HG03521 (cell line): ENCODE data around the gene AIG1.

ENCODE experiments used
- ATAC-seq: cut with Tn5 transposase; IDR thresholded peaks from one replicate; pipeline ENCODE4 v1.9.1; 2021; ENCODE audit warnings: mild to moderate bottlenecking, moderate library complexity; ENCODE audit not compliant: unreplicated experiment

Gene AIG1

DNA sequence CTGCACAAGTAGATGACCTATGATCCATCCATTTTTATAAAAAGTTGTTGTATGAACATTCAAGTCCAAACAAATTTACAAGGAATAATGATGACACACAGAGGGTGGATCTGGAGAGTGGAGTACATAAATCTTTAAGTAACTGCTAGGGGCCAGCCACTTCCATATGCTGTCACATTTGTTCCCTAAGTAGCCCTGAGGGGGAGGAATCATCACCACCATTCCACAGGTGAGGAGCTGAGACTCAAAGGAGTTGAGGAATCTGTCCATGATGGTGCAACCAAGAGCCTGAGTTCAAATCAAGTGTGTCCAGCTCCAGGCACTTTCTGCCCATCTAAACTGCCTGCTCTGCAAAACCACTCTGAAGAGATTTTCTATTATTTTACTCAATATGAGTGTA lies 132.1 kb downstream of the AIG1 start:
- ATAC-seq = no peak

DNA sequence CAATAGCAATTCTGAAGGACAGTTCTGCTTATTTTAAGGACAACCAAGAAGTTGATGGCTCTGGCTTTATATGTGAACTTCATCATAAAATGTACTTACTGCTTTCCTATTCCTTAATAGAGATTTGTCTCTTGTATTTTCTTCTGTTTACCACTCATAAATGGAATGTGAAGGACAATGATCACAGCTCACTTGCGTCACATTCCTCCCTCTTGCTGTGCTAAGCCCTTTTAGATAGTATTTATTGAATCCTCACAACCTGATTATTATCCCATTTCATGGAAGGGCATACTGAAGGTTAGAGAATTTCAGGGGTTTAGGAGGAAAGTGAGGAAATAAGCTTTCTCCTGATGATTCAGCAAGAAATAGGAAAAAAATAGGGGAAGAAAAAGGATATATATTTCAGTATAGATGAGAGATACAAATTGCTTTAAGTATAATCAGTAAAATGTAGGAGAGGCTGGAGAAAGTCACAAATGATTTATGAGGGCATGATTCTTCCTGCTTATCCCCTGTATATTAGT lies 132.9 kb downstream of the AIG1 start:
- ATAC-seq = no peak

DNA sequence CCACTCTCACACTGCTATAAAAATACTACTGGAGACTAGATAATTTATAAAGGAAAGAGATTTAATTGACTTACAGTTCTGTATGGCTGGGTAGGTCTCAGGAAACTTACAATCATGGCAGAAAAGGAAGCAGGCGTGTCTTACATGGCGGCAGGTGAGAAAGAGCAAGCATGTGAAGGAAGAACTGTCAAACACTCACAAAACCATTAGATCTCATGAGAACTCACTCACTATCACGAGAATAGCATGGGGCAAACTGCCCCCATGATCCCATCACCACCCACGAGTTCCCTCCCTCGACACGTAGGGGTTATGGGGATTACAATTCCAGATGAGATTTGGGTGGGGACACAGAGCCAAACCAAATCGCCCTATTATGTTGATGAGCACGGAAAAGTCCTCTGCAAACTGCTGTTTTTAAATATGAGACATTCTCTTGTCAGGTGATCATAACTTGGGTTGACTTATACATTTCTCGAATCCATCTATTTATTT lies 133.5 kb downstream of the AIG1 start:
- no peak for ATAC-seq

DNA sequence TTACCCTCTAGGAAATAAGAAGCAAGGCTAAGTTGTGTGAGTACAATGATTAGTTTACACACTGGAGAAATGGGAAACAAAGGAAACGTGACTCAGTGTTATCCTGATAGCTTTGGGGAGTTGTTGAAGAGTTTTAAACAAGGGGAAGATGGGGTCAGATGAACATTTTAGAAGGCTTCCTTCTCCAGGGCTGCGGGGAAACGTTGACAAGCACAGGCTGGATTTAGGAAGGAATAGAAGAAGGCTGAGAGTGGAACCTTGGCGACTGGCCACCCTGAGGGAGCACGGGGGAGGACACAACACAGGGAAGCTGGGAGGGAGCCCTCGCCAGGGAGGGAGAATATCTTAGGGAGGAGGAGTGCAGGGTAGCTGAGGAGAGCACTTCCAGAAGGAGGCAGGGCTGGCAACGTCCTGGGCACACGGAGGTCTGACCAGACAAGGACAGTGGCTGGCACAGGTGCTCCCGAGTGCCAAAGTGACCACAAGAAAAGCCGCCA lies 134.7 kb downstream of the AIG1 start:
- ATAC-seq = no peak

DNA sequence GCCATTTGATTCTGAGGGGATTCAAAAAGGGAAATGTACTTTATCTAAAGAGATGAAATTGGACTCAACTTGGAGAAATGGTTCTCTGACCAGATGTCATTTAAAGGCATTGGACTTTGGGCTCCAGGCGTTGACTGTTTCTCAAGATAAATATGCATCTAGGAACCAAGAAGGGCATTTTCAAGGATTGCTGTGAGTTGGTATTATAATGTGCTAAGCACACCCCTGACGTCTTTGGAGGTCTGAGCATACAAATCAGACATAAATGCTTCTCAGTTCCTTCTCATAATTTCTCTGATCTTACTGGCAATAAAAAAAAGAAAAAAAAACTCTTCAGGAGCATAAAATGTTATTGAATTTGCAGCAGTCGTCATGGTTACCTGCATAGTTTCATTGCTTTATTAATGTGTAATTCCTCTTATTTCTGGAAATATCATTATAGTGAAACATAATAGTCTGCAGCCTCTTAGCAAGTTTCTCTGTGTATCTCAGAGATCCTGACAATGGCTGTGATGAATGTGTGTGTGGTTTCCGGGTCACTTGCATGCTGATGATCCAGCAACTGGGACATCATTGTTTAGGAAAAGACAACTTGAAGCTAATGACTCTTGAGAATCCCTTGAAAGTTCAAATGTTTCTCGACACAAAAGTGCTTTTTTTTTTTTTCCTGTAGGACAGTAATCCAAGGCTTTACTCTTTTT lies 136.0 kb downstream of the AIG1 start:
- ATAC-seq = no peak

DNA sequence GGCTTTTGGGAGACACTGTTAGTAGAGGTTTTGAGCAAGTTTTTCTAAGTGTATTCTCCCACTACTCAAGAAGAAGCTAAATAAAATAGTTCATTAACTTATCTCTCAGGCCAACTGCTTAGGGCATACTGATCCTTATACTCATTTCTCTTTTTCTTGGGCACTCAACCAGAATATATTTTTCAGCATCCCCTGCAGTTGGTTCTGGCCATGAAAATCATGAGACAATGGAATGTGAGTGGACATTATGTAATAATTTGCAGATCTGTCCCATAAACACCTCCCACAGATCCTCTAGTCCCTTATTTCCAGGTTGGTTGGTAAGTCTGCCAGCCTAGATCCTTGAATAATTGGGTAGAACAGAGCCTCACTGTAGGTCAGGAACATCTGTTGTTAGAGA lies 136.7 kb downstream of the AIG1 start:
- ATAC-seq = no peak

DNA sequence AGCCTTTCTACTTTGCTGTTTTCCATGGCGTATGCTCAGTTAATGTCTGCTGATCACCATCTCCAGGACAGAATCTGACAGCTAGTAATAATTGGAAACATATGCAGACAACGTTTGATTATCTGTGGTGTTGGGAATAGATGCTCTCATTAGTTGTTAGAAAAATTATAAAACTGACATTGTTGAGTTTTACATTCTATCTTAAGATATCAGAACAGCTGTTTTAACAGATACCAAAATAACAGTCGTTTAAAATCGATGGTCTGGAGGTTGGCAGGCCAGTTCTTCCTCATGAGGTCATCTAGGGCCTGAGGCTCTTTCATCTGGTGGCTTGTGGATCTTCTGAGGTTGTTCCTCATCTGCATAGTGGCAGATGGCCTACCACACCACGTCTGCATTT lies 137.6 kb downstream of the AIG1 start:
- ATAC-seq = no peak

DNA sequence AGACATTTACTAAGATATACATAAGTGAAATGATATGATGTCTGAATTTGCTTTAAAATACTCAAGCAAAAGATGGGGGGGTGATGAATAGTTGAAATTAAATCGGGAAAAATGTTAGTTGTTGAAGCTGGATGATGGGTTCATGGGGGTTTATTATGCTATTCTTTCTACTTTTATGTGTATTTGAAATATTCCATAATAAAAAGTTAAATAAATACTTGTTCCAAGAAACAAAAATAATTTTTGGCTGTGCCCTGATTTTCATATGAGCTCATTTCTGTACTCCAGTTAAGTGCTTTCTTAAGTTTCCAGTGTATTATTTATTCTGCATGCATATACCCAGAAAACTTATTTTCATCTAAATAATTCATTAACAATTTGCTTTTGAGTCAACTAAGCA lies 138.6 kb downstream of the AIG1 start:
- ATAC-seq = no peak

DNA sequence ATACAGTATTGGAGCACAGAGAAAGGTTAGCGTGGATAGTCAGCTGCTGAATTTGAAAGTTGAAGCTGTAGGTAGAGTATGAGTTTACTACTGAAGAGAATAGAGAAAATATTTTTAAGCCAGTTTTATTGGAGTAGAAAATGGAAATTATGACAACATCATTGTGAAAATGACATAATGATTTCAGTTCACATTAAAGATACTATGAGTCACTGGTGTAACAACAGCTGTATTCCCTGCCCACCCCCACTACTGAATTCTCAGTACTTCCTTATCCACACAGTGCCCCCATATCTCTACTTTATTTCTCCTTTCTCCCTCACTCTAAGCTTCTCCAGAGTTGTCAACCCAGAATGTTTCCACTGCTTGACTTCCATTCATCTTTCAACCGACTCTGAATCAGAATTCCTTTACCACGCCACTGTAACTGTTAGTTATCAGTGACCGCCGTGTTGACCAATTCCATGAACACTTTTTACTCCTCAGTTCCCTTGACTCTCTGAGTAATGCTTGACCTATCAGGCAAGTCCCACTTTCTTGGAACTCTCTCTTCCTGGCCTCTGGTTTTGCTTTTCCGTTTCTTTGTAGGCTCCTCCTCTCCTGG lies 139.6 kb downstream of the AIG1 start:
- no peak for ATAC-seq

DNA sequence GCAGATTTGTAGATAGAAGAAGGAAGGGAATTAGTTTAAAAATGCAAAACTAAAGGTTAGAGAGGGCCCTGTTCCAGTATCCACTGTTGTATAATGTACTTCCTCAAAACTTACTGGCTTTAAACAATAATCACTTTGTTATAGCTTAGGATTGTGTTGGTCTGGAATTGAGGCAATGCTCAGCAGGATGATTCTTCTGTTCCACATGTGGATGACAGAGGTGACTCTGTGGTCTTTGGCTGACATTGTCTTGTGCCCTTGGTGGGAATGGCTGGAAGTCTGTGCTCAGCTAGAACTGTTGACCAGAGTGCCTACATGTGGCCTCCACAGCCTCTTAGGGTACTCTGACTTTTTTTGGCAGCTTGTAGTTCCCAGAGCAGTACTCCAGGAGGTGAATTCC lies 143.4 kb downstream of the AIG1 start:
- no peak for ATAC-seq

DNA sequence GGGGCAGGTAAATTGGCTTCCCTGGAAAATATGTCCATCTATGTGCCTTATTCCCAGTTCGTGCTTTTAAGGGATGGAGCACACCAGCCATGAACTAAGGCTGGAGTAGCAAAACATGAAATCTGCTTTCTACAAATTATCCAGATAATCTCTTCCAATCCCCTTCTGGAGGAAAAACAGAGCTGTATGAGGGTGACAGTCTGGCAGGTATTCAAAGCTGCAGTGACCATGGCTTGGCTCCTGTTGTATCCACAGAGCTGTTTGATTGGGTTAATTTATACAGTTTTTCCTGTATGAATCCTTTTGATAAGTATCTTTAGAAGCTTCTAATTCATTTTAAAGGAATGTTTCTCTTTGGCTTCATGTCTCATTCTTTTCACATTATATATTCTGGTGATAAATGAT lies 144.4 kb downstream of the AIG1 start:
- ATAC-seq = no peak

DNA sequence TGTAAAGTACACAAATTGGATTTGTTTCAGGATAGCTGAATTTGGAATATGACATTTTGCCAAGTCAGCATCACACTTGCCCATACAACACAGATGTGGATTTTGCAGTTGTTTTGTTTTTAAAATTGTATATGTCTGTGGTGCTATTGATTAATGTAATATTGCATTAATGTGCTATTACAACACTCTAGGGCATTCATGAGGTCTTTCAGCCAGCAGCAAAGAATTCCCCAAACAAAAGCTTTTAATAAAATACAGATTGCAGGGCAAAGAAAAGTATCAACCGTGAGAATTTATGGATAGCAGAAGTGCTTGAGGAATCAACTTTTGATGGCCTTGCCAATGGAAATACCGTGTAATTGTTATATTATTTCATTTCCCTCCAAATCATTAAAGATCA lies 144.9 kb downstream of the AIG1 start:
- ATAC-seq = no peak

DNA sequence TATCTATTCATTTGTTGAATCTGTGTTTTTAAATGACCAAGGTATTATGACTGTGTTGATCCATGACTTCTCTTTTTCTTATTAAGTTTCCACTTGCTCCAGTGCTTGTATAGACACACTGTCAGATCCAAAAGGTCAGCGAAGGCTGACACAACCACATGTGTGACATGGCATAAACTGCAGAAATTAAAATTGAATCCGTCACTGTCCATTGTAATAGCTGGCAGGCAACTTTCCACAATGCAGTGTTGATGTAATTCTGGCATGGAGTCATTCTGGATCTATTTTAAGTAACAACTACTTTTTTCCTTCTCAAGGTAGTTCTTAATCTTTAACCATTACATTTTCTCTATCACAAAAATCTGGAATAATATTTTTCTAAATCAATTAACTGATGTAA lies 145.3 kb downstream of the AIG1 start:
- ATAC-seq = no peak

DNA sequence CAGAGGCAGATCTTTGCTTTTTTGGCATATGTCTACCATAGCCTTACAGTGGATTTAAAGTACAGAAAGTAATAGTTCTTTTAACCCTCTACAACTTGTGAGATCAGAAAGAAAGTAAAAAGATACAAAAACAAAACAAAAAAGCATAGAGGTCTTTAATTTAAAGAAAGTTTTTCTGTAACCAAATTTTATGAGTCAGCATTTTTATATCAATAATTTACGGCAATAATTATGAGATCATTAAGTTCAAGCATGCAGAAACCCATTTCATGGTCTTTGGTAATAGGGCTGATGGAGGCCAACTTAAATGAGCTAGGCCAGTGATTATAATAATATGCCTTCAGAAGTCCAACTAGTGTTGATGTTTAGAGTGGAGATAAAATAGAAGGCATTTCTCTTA lies 145.9 kb downstream of the AIG1 start:
- no peak for ATAC-seq

DNA sequence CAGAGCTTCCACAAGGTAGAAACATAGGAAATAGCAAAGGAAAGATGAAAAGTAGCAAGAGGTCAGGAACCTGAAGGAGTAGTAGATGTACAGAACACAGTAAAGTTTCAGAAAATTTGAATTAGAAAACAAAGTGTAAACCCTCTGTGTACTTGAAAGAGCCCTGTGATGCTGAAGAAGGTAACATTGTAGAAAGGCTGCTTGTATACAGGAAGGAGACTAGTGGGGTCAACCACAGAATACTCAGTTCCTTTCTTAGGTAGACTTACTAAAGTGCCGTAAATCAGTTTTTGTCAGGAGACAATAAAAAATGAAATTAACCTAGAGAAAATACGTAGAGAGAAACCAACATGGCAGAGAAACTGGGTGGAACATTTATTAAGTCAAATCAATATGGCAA lies 149.7 kb downstream of the AIG1 start:
- no peak for ATAC-seq

DNA sequence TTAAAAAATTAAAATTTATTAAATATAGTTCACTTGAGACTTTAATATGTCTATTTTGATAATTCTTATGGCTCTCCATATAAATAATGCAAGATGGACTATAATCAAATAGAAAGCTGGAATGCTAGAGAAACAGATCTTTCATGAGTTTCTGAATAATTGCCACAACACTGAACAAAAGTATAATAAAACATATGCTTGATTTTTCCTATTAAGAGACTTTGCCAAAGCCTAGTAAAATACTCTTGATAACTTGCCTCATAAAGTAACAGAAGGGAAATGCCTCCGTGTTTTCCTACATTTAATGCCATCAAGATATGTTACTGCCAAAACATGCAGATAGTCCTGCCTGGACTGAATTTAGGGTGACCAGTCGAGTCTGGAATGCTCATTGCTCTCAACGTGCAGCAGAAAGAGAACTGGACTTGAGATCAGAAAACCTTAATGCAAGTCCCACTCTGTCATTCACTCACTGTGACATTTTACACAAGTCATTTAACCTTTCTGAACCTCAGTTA lies 153.2 kb downstream of the AIG1 start:
- ATAC-seq = no peak

DNA sequence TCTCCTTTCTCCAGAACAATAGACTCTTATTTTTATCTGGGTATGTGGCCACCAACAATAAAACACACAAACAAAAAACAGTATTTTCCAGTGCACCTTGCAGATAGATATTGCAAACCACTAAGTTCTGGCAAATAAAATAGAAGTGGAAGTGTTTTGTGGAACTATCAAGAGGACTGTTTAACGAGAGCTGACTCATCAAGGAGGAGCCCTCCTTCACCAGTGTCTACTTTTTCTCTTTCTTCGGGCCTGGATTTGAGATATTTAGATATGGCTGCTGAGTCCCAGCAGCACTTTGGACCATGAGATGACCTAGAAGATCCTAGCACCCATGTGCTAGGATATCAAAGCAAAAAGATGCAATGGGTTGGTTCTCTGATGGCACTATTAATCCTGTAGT lies 154.7 kb downstream of the AIG1 start:
- ATAC-seq = no peak

DNA sequence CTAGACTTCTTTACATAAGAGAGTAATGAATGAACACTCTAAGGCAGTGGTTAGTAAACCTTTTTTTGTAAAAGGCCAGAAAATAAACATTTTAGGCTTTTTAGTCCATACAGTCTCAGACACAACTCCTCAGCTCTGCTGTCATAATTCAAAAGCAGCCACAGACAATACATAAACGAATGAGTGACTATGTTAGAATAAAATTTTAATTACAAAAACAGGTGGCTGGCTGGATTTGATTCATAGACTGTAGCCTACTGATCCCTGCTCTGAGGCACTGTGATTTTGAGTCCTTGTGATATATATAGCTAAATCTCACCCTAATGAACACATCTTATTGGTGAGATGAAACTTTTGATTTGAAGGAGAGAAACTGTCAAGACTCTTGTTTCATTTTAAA lies 155.1 kb downstream of the AIG1 start:
- ATAC-seq = no peak

DNA sequence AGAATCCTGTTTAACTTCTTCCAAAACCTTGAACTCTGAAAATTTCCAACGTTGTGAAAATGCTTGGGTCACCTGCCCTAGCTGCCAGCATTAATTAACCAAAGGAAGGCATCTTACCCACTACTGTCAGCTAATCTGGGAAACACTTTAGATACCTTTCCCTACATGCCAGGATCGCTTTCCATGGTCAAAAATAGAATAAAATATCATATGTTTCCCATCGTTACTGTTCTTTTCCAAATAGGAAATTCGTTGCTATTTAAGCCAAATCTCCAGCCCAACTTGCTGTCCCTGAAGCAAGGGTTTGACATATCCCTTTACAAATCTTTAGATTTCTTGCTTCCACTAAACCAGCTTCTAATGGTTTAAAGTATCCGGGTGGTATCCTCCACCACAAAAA lies 157.5 kb downstream of the AIG1 start:
- ATAC-seq = no peak

DNA sequence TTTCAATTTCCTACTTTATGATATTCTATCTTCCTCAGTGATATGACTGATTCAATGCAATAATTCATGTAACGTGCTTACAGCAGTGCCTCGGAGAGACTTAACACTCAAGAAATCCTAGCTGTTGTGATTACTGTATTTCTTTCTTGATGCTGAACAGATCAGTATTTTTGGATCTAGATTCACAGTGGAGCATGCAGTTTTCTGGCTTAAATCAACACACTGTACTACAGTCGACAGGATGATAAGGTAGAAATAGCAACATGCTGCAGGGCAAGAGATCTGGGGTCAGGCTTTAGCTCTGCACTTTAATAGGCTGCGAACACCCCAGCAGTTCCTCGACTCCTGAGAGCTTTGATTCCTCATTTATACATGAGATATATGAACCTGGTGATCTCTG lies 161.0 kb downstream of the AIG1 start:
- no peak for ATAC-seq

DNA sequence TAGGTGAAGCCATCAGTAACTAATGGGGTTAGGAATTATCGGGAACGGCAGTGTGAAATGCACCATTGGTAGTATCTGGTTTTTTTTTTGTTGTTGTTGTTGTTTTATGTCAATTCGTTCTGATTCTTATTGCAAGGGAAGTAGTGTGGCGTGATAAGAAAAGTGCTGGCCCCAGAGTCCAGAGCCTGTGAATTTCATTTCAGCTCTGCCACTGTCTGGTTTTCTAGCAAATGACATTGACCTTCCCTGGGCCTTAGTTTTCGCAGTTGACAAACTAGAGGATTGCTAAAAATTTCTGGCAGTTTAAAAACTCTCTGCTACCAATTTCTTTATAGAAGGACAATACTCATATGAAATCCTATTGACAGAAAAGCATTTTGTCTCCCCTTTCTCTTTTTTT lies 161.6 kb downstream of the AIG1 start:
- no peak for ATAC-seq

DNA sequence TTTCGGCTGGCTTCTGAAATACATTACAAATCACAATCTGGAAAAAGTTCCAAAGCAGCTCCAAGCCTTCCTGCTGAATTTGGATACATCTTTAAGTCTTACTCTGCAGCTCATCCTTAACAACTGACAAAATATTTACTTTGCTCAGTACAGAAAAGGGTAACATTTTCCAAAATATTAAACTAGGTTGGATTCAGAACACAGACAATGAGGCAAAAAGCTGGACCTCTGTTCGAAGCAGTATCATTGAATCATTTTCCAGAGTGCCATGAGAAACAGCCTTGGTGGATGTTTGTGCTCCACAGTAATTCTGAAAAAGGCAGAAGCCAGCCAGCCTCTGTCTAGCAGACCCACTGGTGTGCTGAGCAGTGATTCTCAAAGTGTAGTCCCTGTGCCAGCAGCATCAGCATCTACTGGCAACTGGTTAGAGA lies 162.1 kb downstream of the AIG1 start:
- ATAC-seq = no peak
